Peyer's patch (tissue), 4 donors: ENCODE data around the gene GLI2.

Experiments
- POLR2A ChIP-seq, 2 donors: fragments of 450-650 bp; IDR thresholded peaks; one replicate each; pipeline ENCODE4 v1.5.1; 2017; ENCODE audit warnings: antibody characterized with exemption in 2 of 2, mild to moderate bottlenecking in 2 of 2, moderate library complexity in 2 of 2
- TF ChIP-seq, protein P1 (sequence below), 6 experiments: fragments of 450-650 bp in 4 of 6; fragments of 200-600 bp in 2 of 6; sonication (generic) in 1 of 6; IDR thresholded peaks; one replicate each; pipeline ENCODE4 v1.5.1; 2017 to 2019; ENCODE audit warnings: antibody characterized with exemption in 6 of 6, mild to moderate bottlenecking in 3 of 6, moderate library complexity in 1 of 6

DNA sequence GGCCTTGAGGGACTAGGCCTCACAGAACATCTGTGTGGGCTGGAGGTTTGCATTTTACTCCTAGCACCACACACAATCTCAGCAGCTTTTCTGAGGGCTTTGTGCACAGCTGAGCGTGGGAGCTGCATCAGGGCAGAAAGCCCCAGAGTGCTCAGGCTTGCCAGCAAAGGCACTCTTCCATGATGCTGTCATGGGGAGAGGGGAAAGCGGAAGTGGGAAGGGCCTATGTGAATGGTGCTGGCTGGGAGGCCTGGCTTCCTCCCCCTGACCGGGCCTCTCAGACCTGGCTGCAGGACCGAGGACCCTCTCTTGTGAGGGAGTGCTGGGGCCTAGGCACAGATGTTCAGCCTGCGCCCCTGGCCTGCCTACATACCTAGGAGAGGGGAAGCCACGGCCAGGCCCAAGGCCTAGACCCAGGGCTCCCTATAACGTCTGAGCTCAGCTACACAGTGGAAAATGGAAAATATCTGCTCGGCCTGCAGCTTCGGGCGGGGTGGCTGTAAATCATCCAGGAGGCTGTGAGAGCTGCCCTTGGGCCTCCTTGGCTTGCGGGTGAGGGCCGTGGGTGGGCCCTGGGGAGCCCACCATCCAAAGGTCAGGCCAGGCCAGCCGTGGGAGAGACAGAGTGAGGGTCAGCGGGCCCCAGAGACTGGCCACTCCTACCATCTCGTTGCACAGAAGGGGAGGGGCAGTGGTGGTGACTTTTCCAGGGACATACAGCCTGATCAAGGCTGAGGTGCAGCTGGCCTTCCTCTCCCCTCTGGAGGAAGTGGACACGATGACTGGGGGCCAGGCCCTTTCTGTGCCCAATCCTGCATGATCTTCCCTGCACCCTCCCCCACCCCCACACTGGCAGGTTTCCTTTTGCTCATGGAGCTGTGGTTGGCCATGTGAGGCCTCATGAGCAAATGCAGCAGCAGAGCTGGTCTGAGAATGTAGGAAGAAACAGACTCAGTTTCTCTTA lies 22.8 kb downstream of the GLI2 start:
- TF ChIP-seq, protein P1, sequence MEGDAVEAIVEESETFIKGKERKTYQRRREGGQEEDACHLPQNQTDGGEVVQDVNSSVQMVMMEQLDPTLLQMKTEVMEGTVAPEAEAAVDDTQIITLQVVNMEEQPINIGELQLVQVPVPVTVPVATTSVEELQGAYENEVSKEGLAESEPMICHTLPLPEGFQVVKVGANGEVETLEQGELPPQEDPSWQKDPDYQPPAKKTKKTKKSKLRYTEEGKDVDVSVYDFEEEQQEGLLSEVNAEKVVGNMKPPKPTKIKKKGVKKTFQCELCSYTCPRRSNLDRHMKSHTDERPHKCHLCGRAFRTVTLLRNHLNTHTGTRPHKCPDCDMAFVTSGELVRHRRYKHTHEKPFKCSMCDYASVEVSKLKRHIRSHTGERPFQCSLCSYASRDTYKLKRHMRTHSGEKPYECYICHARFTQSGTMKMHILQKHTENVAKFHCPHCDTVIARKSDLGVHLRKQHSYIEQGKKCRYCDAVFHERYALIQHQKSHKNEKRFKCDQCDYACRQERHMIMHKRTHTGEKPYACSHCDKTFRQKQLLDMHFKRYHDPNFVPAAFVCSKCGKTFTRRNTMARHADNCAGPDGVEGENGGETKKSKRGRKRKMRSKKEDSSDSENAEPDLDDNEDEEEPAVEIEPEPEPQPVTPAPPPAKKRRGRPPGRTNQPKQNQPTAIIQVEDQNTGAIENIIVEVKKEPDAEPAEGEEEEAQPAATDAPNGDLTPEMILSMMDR (IDR thresholded peaks at IDR 0.05), result no peak
- no peak for TF ChIP-seq POLR2A (IDR thresholded peaks at IDR 0.05)
